Ascending aorta (tissue), 2 donors: ENCODE data around the gene SLC48A1. TPM values are rescaled to one million over a fixed set of nuclear protein-coding genes. Genes with fewer than 3 reads are reported as not detected.

Experiments
- DNase-seq, 2 donors: peaks; one replicate each; pipeline ENCODE4 v3.0.0-alpha.2; 2019; ENCODE audit warnings: low spot score in 2 of 2
- H3K27ac ChIP-seq, 2 donors: fragments of 200-600 bp; sonication (generic); one replicate each; pipeline ENCODE4 v1.5.1; 2016 to 2017; ENCODE audit warnings: mild to moderate bottlenecking in 1 of 2
- H3K27me3 ChIP-seq: fragments of 200-600 bp; sonication (generic); one replicate; pipeline ENCODE4 v1.5.1; 2017
- H3K36me3 ChIP-seq, 2 donors: fragments of 200-600 bp; sonication (generic); one replicate each; pipeline ENCODE4 v1.5.1; 2016
- H3K4me1 ChIP-seq, 2 donors: fragments of 200-600 bp; sonication (generic); one replicate each; pipeline ENCODE4 v1.5.1; 2016 to 2017; ENCODE audit warnings: mild to moderate bottlenecking in 1 of 2
- H3K4me3 ChIP-seq, 2 donors: fragments of 200-600 bp; sonication (generic); one replicate each; pipeline ENCODE4 v1.5.1; 2016 to 2017; ENCODE audit warnings: mild to moderate bottlenecking in 1 of 2
- H3K9me3 ChIP-seq, 2 donors: fragments of 200-600 bp; sonication (generic); one replicate each; pipeline ENCODE4 v1.5.1; 2016
- CTCF ChIP-seq, 3 experiments: fragments of 200-600 bp in 2 of 3; fragments of 450-650 bp in 1 of 3; sonication (generic) in 2 of 3; IDR thresholded peaks; one replicate each; pipeline ENCODE4 v1.5.1; 2016 to 2019; ENCODE audit warnings: antibody characterized with exemption in 3 of 3, mild to moderate bottlenecking in 1 of 3, moderate library complexity in 1 of 3
- intact Hi-C: fragments of 100-400 bp; cut with DNase I; formaldehyde crosslinking; loops from one replicate; pipeline ENCODE4 v1.15.1; 2023
- total RNA-seq: library from RNA; depleted of rRNA; stranded (reverse); fragments of >200 nt; gene quantifications from one replicate; pipeline ENCODE4 v1.1.0, GENCODE V29; 2016

SLC48A1 gene
- total RNA-seq, 1 donor from 2014 or later: 144 TPM

GRCh38 chr12:47751561-47751960 is 21.5 kb upstream of the SLC48A1 start:
- H3K4me3 ChIP-seq: no peak overlapping the region

GRCh38 chr12:47752121-47752520 is 20.9 kb upstream of the SLC48A1 start:
- Histone ChIP-seq H3K36me3 (peaks cover 45 to 50% of the 10 kb centered on the region in 2 donors), H3K27ac (peak overlapping the region; percentile 87 to 94)
- intact Hi-C loops: loop anchor here (2.0 kb wide), 1 partner anchor 61 kb away; no protein-coding TSS in a partner anchor

More at GRCh38 chr12:47751561-47751960, 21.5 kb upstream of the SLC48A1 start:
- H3K9me3 ChIP-seq: no peaks in the 10 kb centered on the region
- intact Hi-C loops: no loop called here
- peaks cover 51 to 56% of the 10 kb centered on the region in 2 donors for H3K36me3 ChIP-seq
- no peaks in the 10 kb centered on the region for H3K27me3 ChIP-seq
- peak overlapping the region; percentile 87 to 94 for H3K27ac ChIP-seq
- TF ChIP-seq CTCF (IDR thresholded peaks at IDR 0.05): no peak
- H3K4me1 ChIP-seq: peaks cover 20 to 48% of the 10 kb centered on the region in 2 donors
- no peak for DNase-seq

GRCh38 chr12:47752552-47752951 is 20.5 kb upstream of the SLC48A1 start:
- intact Hi-C loops: loop anchor here (2.0 kb wide), 1 partner anchor 60 kb away; no protein-coding TSS in a partner anchor
- Histone ChIP-seq H3K4me3 (peak overlapping the region in 1 of 2 donors; percentile 24), H3K27me3 (no peaks in the 10 kb centered on the region), H3K4me1 (peaks cover 24 to 53% of the 10 kb centered on the region in 2 donors), H3K36me3 (peaks cover 41 to 46% of the 10 kb centered on the region in 2 donors), H3K9me3 (no peaks in the 10 kb centered on the region), H3K27ac (peak overlapping the region; percentile 87 to 94)
- no peak for DNase-seq
- TF ChIP-seq CTCF (IDR thresholded peaks at IDR 0.05): no peak

More at GRCh38 chr12:47752121-47752520, 20.9 kb upstream of the SLC48A1 start:
- H3K27me3 ChIP-seq: no peaks in the 10 kb centered on the region
- no peaks in the 10 kb centered on the region for H3K9me3 ChIP-seq
- peaks cover 20 to 49% of the 10 kb centered on the region in 2 donors for H3K4me1 ChIP-seq
- DNase-seq: no peak
- H3K4me3 ChIP-seq: no peak overlapping the region
- no peak for TF ChIP-seq CTCF (IDR thresholded peaks at IDR 0.05)

GRCh38 chr12:47753021-47754001 is 19.7 kb upstream of the SLC48A1 start:
- TF ChIP-seq CTCF (IDR thresholded peaks at IDR 0.05): peak in 2 of 3 experiments; percentile 12 to 21
- Histone ChIP-seq H3K27ac (peak overlapping the region; percentile 87 to 94), H3K27me3 (no peaks in the 10 kb centered on the region), H3K9me3 (no peaks in the 10 kb centered on the region), H3K4me3 (peak overlapping the region; percentile 12 to 27), H3K4me1 (peaks cover 29 to 57% of the 10 kb centered on the region in 2 donors), H3K36me3 (peaks cover 34 to 38% of the 10 kb centered on the region in 2 donors)
- intact Hi-C loops: loop anchor here (1.0 to 2.0 kb wide), 3 partner anchors 16 to 59 kb away; partner anchors contain the start of gene SLC48A1
- peak; percentile 80 to 97 for DNase-seq

- H3K36me3 ChIP-seq: peaks cover 27 to 30% of the 10 kb centered on the region in 2 donors
- intact Hi-C loops: no loop called here
- peaks cover 32 to 57% of the 10 kb centered on the region in 2 donors for H3K4me1 ChIP-seq
- H3K4me3 ChIP-seq: peak overlapping the region in 1 of 2 donors; percentile 27
- peak overlapping the region; percentile 87 to 94 for H3K27ac ChIP-seq
- no peaks in the 10 kb centered on the region for H3K9me3 ChIP-seq
- H3K27me3 ChIP-seq: no peaks in the 10 kb centered on the region
- no peak for DNase-seq
- no peak for TF ChIP-seq CTCF (IDR thresholded peaks at IDR 0.05)
Observed at GRCh38 chr12:47754126-47754525, 18.9 kb upstream of the SLC48A1 start.
